Measurements from ENCODE around the gene TMEM203. TPM values are rescaled to one million over a fixed set of nuclear protein-coding genes. Genes with fewer than 3 reads are reported as not detected.
"Not testable (repeated sequence)": the region's sequence is repeated elsewhere in the genome, so short reads cannot be mapped to it uniquely, and the experiment has no call there.

The TMEM203 gene
- polyA plus RNA-seq, 6 donors from 2014 or later, result 119 to 191 (median 142) TPM

DNA sequence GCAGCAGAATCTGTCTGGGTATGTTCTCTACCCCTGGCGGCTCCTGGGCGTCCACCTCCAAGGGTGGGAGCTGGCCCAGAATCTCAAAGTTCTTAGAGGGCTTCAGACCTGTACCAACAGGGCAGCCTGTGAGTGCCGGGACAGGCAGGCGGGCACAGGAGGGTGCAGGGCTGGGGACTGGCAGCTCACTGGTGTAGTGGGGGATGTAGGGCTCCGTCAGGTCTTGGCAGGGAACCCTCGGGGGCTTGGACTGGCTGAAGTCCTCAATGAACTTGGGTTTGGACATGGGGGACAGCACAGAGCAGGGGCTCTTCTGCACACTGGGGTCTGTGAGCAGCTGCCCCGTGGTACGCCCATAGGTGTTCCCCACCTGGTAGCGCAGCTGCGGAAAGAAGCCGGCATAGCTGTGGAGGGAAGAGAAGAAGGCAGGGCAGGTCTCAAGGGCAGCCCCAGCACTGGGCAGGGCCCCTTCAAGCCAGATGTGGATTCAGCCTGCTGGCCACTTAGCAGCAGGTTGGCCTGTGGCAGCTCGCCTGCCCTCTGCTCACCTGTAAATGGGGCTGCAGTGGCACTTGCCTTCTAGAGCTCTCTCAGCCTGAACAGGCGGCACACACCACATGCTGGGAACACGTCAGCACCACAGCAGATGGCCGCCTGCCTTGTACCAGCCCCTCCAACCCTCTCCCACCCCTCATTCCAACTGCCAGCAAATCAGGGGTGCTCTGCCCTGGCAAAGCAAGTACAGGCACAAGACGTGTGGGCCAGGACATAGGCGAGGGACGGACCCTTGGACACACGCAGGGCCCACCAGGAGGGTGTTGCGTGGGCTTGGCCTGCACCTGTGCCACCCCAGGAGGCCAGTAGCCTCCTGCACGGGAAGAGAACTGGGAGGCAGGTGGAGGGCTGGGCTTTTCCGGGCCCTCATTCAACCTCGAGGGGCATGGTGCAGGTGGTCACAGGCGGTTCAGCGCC, 40.3 kb upstream of the TMEM203 start:
- ATAC-seq (ENCODE audit: low read depth in 2 of 2) (no peak), DNase-seq (no peak)
- Mint-ChIP-seq H3K9me3 (no peaks in the 10 kb centered on the region), H3K36me3 (peaks cover 0 to 6% of the 10 kb centered on the region in 2 donors), H3K27me3 (no peaks in the 10 kb centered on the region), H3K4me3 (peak overlapping the region in 2 of 8 donors; percentile 41 to 65), H3K27ac (no peak overlapping the region), H3K4me1 (peaks cover 17 to 18% (median 18%) of the 10 kb centered on the region in 3 donors)

- Mint-ChIP-seq H3K27me3 (no peaks in the 10 kb centered on the region), H3K27ac (peak overlapping the region in 4 of 6 donors; percentile 8 to 84 (median 69)), H3K36me3 (peaks cover 0 to 6% of the 10 kb centered on the region in 2 donors), H3K4me3 (peak overlapping the region in 2 of 8 donors; percentile 41 to 65), H3K4me1 (peaks cover 17 to 21% (median 18%) of the 10 kb centered on the region in 3 donors), H3K9me3 (no peaks in the 10 kb centered on the region)
- ATAC-seq (ENCODE audit: low read depth in 2 of 2), result no peak
- DNase-seq, result no peak
These were observed 39.3 kb upstream of the TMEM203 start for GRCh38 chr9:137244486-137245449.

DNA sequence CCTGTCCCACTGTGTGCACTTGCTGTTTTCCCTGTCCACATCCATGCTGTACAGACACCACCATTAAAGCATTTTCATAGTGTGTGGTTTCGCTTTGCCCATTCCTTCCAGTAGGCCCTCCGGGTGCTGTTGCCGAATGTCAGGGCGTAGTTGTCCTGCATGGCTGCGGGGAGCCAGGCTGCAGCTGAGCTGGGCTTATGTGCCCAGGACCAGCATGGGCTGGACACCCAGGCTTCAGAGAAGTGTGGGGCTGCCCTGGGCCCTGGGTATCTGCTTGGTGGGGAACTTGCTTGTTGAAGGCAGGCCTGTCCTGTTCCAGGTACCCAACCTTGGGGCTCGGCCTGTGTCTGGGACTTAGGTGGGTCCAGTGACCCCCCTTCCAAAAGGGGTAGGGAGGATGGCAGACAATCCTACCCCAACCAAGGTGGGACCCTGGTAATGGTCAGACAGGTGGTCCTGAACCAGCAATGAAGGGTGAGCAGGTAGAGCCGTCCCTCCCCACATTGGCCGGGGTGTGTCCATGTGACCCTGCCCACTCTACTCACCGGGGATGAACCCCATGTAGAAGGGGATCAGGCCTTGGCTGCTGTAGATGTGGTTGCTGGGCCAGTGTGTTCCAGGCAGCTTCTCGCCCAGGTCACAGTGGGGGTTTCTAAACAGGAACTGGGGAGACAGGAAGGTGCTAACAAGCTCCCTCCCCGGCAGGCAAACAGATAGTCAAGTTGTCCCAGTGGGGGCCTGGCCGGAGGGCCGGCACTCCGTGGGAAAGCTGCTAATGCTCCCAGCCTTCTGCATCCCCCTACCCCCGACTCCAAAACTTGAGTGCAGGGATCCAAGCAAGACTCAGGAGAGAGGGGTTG, 38.4 kb upstream of the TMEM203 start:
- ATAC-seq (ENCODE audit: low read depth in 2 of 2) (no peak), DNase-seq (no peak)
- Mint-ChIP-seq H3K4me1 (peaks cover 18 to 27% (median 20%) of the 10 kb centered on the region in 3 donors), H3K9me3 (no peaks in the 10 kb centered on the region), H3K36me3 (peaks cover 0 to 6% of the 10 kb centered on the region in 2 donors), H3K27me3 (no peaks in the 10 kb centered on the region), H3K27ac (peak overlapping the region in 4 of 6 donors; percentile 8 to 84 (median 69)), H3K4me3 (peak overlapping the region in 4 of 8 donors; percentile 30 to 85 (median 46))

DNA sequence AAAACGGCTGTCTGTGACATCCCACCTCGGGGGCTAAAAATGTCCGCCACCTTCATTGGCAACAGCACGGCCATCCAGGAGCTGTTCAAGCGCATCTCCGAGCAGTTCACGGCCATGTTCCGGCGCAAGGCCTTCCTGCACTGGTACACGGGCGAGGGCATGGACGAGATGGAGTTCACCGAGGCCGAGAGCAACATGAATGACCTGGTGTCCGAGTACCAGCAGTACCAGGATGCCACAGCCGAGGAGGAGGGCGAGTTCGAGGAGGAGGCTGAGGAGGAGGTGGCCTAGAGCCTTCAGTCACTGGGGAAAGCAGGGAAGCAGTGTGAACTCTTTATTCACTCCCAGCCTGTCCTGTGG, 37.8 kb upstream of the TMEM203 start:
- ATAC-seq (ENCODE audit: low read depth in 2 of 2); H3K9me3 Mint-ChIP-seq; H3K27me3 Mint-ChIP-seq; DNase-seq; H3K36me3 Mint-ChIP-seq: not testable (repeated sequence)
- Mint-ChIP-seq H3K4me3 (peak overlapping the region in 5 of 8 donors; percentile 12 to 85 (median 39)), H3K27ac (peak overlapping the region in 2 of 6 donors; percentile 16 to 75), H3K4me1 (peaks cover 18 to 29% (median 21%) of the 10 kb centered on the region in 3 donors)

DNA sequence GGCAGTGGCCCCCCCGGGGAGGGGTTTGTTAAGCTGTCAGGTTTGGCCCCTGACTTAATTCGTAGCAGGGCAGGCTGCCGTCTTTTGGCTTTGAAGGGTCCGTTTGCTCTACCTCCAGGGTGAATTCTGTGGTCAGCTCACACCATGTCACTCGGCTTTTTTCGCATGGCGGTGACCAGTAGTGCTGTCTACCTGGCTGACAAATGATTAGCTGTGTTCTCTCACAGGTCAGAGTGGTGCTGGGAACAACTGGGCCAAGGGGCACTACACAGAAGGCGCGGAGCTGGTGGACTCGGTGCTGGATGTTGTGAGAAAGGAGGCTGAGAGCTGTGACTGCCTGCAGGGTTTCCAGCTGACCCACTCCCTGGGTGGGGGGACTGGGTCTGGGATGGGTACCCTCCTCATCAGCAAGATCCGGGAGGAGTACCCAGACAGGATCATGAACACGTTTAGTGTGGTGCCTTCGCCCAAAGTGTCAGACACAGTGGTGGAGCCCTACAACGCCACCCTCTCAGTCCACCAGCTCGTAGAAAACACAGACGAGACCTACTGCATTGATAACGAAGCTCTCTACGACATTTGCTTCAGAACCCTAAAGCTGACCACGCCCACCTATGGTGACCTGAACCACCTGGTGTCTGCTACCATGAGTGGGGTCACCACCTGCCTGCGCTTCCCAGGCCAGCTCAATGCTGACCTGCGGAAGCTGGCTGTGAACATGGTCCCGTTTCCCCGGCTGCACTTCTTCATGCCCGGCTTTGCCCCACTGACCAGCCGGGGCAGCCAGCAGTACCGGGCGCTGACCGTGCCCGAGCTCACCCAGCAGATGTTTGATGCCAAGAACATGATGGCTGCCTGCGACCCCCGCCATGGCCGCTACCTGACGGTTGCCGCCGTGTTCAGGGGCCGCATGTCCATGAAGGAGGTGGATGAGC, 37.1 kb upstream of the TMEM203 start:
- no peaks in the 10 kb centered on the region for H3K9me3 Mint-ChIP-seq
- H3K4me1 Mint-ChIP-seq, result peaks cover 18 to 29% (median 25%) of the 10 kb centered on the region in 3 donors
- no peaks in the 10 kb centered on the region for H3K27me3 Mint-ChIP-seq
- H3K27ac Mint-ChIP-seq, result peak overlapping the region in 3 of 6 donors; percentile 33 to 93 (median 59)
- H3K36me3 Mint-ChIP-seq, result peaks cover 0 to 6% of the 10 kb centered on the region in 2 donors
- peak overlapping the region; percentile 69 to 91 (median 86) for H3K4me3 Mint-ChIP-seq
- ATAC-seq (ENCODE audit: low read depth in 2 of 2) (no peak), DNase-seq (no peak)

- H3K27ac Mint-ChIP-seq, result peak overlapping the region in 4 of 6 donors; percentile 22 to 96 (median 88)
- H3K4me3 Mint-ChIP-seq, result peak overlapping the region; percentile 78 to 95 (median 88)
- no peak for ATAC-seq (ENCODE audit: low read depth in 2 of 2)
- H3K27me3 Mint-ChIP-seq, result no peaks in the 10 kb centered on the region
- H3K4me1 Mint-ChIP-seq, result peaks cover 18 to 29% (median 28%) of the 10 kb centered on the region in 3 donors
- H3K36me3 Mint-ChIP-seq, result peaks cover 0 to 6% of the 10 kb centered on the region in 2 donors
- no peak for DNase-seq
- no peaks in the 10 kb centered on the region for H3K9me3 Mint-ChIP-seq
These were observed 36.2 kb upstream of the TMEM203 start for GRCh38 chr9:137241490-137242268.

- peak; percentile 98 for DNase-seq
- H3K4me1 Mint-ChIP-seq, result peaks cover 18 to 29% (median 28%) of the 10 kb centered on the region in 3 donors
- H3K9me3 Mint-ChIP-seq, result no peaks in the 10 kb centered on the region
These were observed 35.5 kb upstream of the TMEM203 start, which contains the start of gene TUBB4B for GRCh38 chr9:137240841-137241489. Gene TUBB4B, plus strand, starts transcription at chr9:137241287. Its CDS starts 74 bp downstream, at chr9:137241361.

DNA sequence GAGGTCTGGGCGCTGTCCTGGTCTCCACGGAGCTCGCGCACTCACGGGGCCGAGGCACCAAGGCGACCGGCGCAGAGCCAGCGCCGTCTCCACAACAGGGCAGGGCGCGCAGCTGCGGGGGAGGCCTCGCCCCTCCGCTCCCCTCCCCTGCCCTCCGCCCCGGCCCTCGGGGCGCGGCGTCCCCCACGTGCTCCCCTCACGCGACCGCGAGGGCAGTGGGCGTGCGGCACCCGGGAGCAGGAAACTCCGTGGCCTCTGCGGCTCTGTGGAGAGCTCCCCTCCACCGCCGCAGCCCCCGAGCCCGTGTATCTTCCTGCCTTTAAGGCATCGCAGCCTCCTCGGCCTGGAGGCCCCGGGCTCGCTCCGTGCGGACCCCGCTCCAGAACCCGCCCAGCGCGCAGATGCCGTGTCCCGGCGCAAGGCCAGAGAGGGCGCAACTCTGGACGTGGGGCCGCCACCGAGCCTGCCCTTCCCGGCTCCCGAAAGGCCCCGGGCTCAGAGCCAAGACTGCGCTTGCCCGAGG, 34.9 kb upstream of the TMEM203 start:
- Mint-ChIP-seq H3K36me3 (peaks cover 0 to 6% of the 10 kb centered on the region in 2 donors), H3K4me1 (peaks cover 21 to 30% (median 29%) of the 10 kb centered on the region in 3 donors), H3K4me3 (peak overlapping the region; percentile 74 to 90 (median 84)), H3K27ac (peak overlapping the region in 2 of 6 donors; percentile 93 to 96), H3K9me3 (no peaks in the 10 kb centered on the region), H3K27me3 (no peaks in the 10 kb centered on the region)
- ATAC-seq (ENCODE audit: low read depth in 2 of 2), result peak; percentile 27 to 28
- peak; percentile 79 for DNase-seq

More at GRCh38 chr9:137240841-137241489, 35.5 kb upstream of the TMEM203 start, which contains the start of gene TUBB4B:
- Mint-ChIP-seq H3K4me3 (peak within 1 kb of the TSS; percentile 88 to 96 (median 94)), H3K27ac (peak within 1 kb of the TSS; percentile 90 to 99 (median 94)), H3K27me3 (no peaks in the 10 kb centered on the region), H3K36me3 (peaks cover 0 to 6% of the 10 kb centered on the region in 2 donors)
- ATAC-seq (ENCODE audit: low read depth in 2 of 2), result peak; percentile 75 to 78

GRCh38 chr9:137239541-137240200, 34.2 kb upstream of the TMEM203 start:
- not testable (repeated sequence) for H3K36me3 Mint-ChIP-seq; DNase-seq; H3K9me3 Mint-ChIP-seq; ATAC-seq (ENCODE audit: low read depth in 2 of 2); H3K27me3 Mint-ChIP-seq
- Mint-ChIP-seq H3K4me3 (peak overlapping the region; percentile 74 to 90 (median 84)), H3K4me1 (peaks cover 28 to 37% (median 36%) of the 10 kb centered on the region in 3 donors), H3K27ac (peak overlapping the region in 3 of 6 donors; percentile 44 to 93 (median 68))

All from naive B cell (primary cell).